Memory B cell (primary cell): ENCODE results near the gene PHACTR2.

Experiments used
- ATAC-seq: fragments of 150-1000 bp; cut with Tn5 transposase; 2 replicates; pipeline ENCODE4 v1.10.0; 2021; ENCODE audit warnings: low read depth, mild to moderate bottlenecking, moderate library complexity
- DNase-seq, 2 donors: peaks; one replicate each; pipeline ENCODE4 v3.0.0; 2022; ENCODE audit warnings: low spot score in 2 of 2
- H3K27ac Mint-ChIP-seq: one replicate; pipeline ENCODE4 v1.8.0; 2022; ENCODE audit warnings: mild to moderate bottlenecking, moderate library complexity, mixed read lengths
- H3K27me3 Mint-ChIP-seq: one replicate; pipeline ENCODE4 v1.8.0; 2022; ENCODE audit warnings: mixed read lengths
- H3K36me3 Mint-ChIP-seq: one replicate; pipeline ENCODE4 v1.8.0; 2022; ENCODE audit warnings: mild to moderate bottlenecking, mixed read lengths
- H3K4me1 Mint-ChIP-seq: one replicate; pipeline ENCODE4 v1.8.0; 2022; ENCODE audit warnings: mixed read lengths
- H3K4me3 Mint-ChIP-seq: one replicate; pipeline ENCODE4 v1.8.0; 2022; ENCODE audit warnings: mild to moderate bottlenecking, moderate library complexity, mixed read lengths
- H3K9me3 Mint-ChIP-seq: one replicate; pipeline ENCODE4 v1.8.0; 2022; ENCODE audit warnings: mixed read lengths

PHACTR2 gene

GRCh38 chr6:143746202-143747119 is 68.7 kb downstream of the PHACTR2 start:
- Mint-ChIP-seq H3K27me3 (no peaks in the 10 kb centered on the region), H3K36me3 (peaks cover 3% of the 10 kb centered on the region), H3K9me3 (no peaks in the 10 kb centered on the region), H3K27ac (no peak overlapping the region), H3K4me3 (no peak overlapping the region), H3K4me1 (no peaks in the 10 kb centered on the region)
- no peak for DNase-seq
- no peak for ATAC-seq

- H3K36me3 Mint-ChIP-seq = peaks cover 3% of the 10 kb centered on the region
- no peaks in the 10 kb centered on the region for H3K27me3 Mint-ChIP-seq
- no peak overlapping the region for H3K27ac Mint-ChIP-seq
- DNase-seq (no peak), ATAC-seq (no peak)
- no peak overlapping the region for H3K4me3 Mint-ChIP-seq
- H3K4me1 Mint-ChIP-seq = no peaks in the 10 kb centered on the region
- H3K9me3 Mint-ChIP-seq = no peaks in the 10 kb centered on the region
Observed at GRCh38 chr6:143747347-143747842, 69.6 kb downstream of the PHACTR2 start.

- DNase-seq (no peak), ATAC-seq (no peak)
- Mint-ChIP-seq H3K36me3 (no peaks in the 10 kb centered on the region), H3K4me1 (no peaks in the 10 kb centered on the region), H3K27me3 (no peaks in the 10 kb centered on the region), H3K27ac (no peak overlapping the region), H3K9me3 (no peaks in the 10 kb centered on the region), H3K4me3 (no peak overlapping the region)
Observed at GRCh38 chr6:143749891-143750290, 72.1 kb downstream of the PHACTR2 start.

GRCh38 chr6:143750877-143751276 is 73.1 kb downstream of the PHACTR2 start:
- ATAC-seq = no peak
- H3K4me1 Mint-ChIP-seq = no peaks in the 10 kb centered on the region
- peaks cover 1% of the 10 kb centered on the region for H3K36me3 Mint-ChIP-seq

GRCh38 chr6:143752459-143752858 is 74.7 kb downstream of the PHACTR2 start:
- DNase-seq (no peak), ATAC-seq (no peak)
- Mint-ChIP-seq H3K4me1 (no peaks in the 10 kb centered on the region), H3K36me3 (peaks cover 5% of the 10 kb centered on the region), H3K27ac (no peak overlapping the region), H3K4me3 (no peak overlapping the region), H3K27me3 (no peaks in the 10 kb centered on the region), H3K9me3 (no peaks in the 10 kb centered on the region)

More at GRCh38 chr6:143750877-143751276, 73.1 kb downstream of the PHACTR2 start:
- Mint-ChIP-seq H3K27me3 (no peaks in the 10 kb centered on the region), H3K27ac (no peak overlapping the region), H3K4me3 (no peak overlapping the region), H3K9me3 (no peaks in the 10 kb centered on the region)
- no peak for DNase-seq

- H3K27me3 Mint-ChIP-seq = no peaks in the 10 kb centered on the region
- H3K4me1 Mint-ChIP-seq = no peaks in the 10 kb centered on the region
Observed at GRCh38 chr6:143753678-143754077, 75.9 kb downstream of the PHACTR2 start.

GRCh38 chr6:143754204-143754603 is 76.4 kb downstream of the PHACTR2 start:
- Mint-ChIP-seq H3K27ac (no peak overlapping the region), H3K4me1 (no peaks in the 10 kb centered on the region), H3K9me3 (no peaks in the 10 kb centered on the region), H3K36me3 (peaks cover 8% of the 10 kb centered on the region), H3K27me3 (no peaks in the 10 kb centered on the region), H3K4me3 (no peak overlapping the region)
- no peak for ATAC-seq
- no peak for DNase-seq

More at GRCh38 chr6:143753678-143754077, 75.9 kb downstream of the PHACTR2 start:
- ATAC-seq (no peak), DNase-seq (no peak)
- Mint-ChIP-seq H3K9me3 (no peaks in the 10 kb centered on the region), H3K36me3 (peaks cover 8% of the 10 kb centered on the region), H3K27ac (no peak overlapping the region), H3K4me3 (no peak overlapping the region)

- DNase-seq (no peak), ATAC-seq (no peak)
- no peak overlapping the region for H3K27ac Mint-ChIP-seq
- H3K4me3 Mint-ChIP-seq = no peak overlapping the region
- no peaks in the 10 kb centered on the region for H3K4me1 Mint-ChIP-seq
- no peaks in the 10 kb centered on the region for H3K9me3 Mint-ChIP-seq
- peaks cover 11% of the 10 kb centered on the region for H3K36me3 Mint-ChIP-seq
- no peaks in the 10 kb centered on the region for H3K27me3 Mint-ChIP-seq
Observed at GRCh38 chr6:143755301-143755744, 77.6 kb downstream of the PHACTR2 start.

- no peaks in the 10 kb centered on the region for H3K9me3 Mint-ChIP-seq
- peaks cover 18% of the 10 kb centered on the region for H3K36me3 Mint-ChIP-seq
- H3K27ac Mint-ChIP-seq = no peak overlapping the region
- no peak overlapping the region for H3K4me3 Mint-ChIP-seq
- no peak for DNase-seq
- no peak for ATAC-seq
- no peaks in the 10 kb centered on the region for H3K27me3 Mint-ChIP-seq
- H3K4me1 Mint-ChIP-seq = no peaks in the 10 kb centered on the region
Observed at GRCh38 chr6:143757346-143757832, 79.6 kb downstream of the PHACTR2 start.

- H3K27me3 Mint-ChIP-seq = no peaks in the 10 kb centered on the region
- no peak for ATAC-seq
- no peak overlapping the region for H3K4me3 Mint-ChIP-seq
- H3K36me3 Mint-ChIP-seq = peaks cover 18% of the 10 kb centered on the region
- H3K27ac Mint-ChIP-seq = no peak overlapping the region
- H3K9me3 Mint-ChIP-seq = no peaks in the 10 kb centered on the region
- H3K4me1 Mint-ChIP-seq = no peaks in the 10 kb centered on the region
- no peak for DNase-seq
Observed at GRCh38 chr6:143758551-143758950, 80.8 kb downstream of the PHACTR2 start.

- Mint-ChIP-seq H3K27ac (no peak overlapping the region), H3K4me1 (no peaks in the 10 kb centered on the region), H3K36me3 (peaks cover 18% of the 10 kb centered on the region), H3K9me3 (no peaks in the 10 kb centered on the region), H3K27me3 (no peaks in the 10 kb centered on the region), H3K4me3 (no peak overlapping the region)
- DNase-seq (no peak), ATAC-seq (no peak)
Observed at GRCh38 chr6:143759666-143760065, 81.9 kb downstream of the PHACTR2 start.

GRCh38 chr6:143761074-143761473 is 83.3 kb downstream of the PHACTR2 start:
- no peak for ATAC-seq
- H3K4me1 Mint-ChIP-seq = no peaks in the 10 kb centered on the region
- H3K27me3 Mint-ChIP-seq = no peaks in the 10 kb centered on the region
- DNase-seq = no peak
- H3K27ac Mint-ChIP-seq = no peak overlapping the region
- peaks cover 18% of the 10 kb centered on the region for H3K36me3 Mint-ChIP-seq
- H3K4me3 Mint-ChIP-seq = no peak overlapping the region
- H3K9me3 Mint-ChIP-seq = no peaks in the 10 kb centered on the region

- Mint-ChIP-seq H3K27ac (no peak overlapping the region), H3K9me3 (no peaks in the 10 kb centered on the region), H3K4me3 (no peak overlapping the region), H3K36me3 (peaks cover 19% of the 10 kb centered on the region), H3K4me1 (no peaks in the 10 kb centered on the region), H3K27me3 (no peaks in the 10 kb centered on the region)
- DNase-seq (no peak), ATAC-seq (no peak)
Observed at GRCh38 chr6:143762126-143762525, 84.4 kb downstream of the PHACTR2 start.

GRCh38 chr6:143765422-143766184 is 87.8 kb downstream of the PHACTR2 start:
- Mint-ChIP-seq H3K9me3 (no peaks in the 10 kb centered on the region), H3K4me3 (no peak overlapping the region), H3K27me3 (no peaks in the 10 kb centered on the region), H3K4me1 (no peaks in the 10 kb centered on the region), H3K36me3 (peaks cover 14% of the 10 kb centered on the region), H3K27ac (no peak overlapping the region)
- no peak for ATAC-seq
- DNase-seq = no peak
